Epithelial cell of proximal tubule (primary cell): Measurements from ENCODE around the gene MAFF. TPM values are rescaled to one million over a fixed set of nuclear protein-coding genes. Genes with fewer than 3 reads are reported as not detected.
A peak's percentile ranks its signal among the peaks of the same experiment; 100 is the strongest.

Experiments used
- DNase-seq: peaks from one replicate; pipeline ENCODE4 v3.0.0-alpha.2; 2011; ENCODE audit warnings: low read depth
- H3K4me3 ChIP-seq: 2 replicates; pipeline ENCODE4 v1.5.1; 2011; ENCODE audit warnings: low read depth, mild to moderate bottlenecking, low read length
- total RNA-seq: library from RNA; depleted of rRNA; stranded (reverse); fragments of >200 nt; gene quantifications from 2 replicates; pipeline ENCODE4 v1.2.3, GENCODE V29; 2015
- TF ChIP-seq, protein P1 (sequence below): conservative IDR thresholded peaks from 2 replicates; pipeline ENCODE4 v1.5.1; 2012; ENCODE audit warnings: low read depth, mild to moderate bottlenecking, low read length

MAFF gene
- total RNA-seq, 1 donor from 2014 or later: 42.1 TPM

GRCh38 chr22:38226853-38227649, 25.3 kb downstream of the MAFF start:
- TF ChIP-seq, protein P1, sequence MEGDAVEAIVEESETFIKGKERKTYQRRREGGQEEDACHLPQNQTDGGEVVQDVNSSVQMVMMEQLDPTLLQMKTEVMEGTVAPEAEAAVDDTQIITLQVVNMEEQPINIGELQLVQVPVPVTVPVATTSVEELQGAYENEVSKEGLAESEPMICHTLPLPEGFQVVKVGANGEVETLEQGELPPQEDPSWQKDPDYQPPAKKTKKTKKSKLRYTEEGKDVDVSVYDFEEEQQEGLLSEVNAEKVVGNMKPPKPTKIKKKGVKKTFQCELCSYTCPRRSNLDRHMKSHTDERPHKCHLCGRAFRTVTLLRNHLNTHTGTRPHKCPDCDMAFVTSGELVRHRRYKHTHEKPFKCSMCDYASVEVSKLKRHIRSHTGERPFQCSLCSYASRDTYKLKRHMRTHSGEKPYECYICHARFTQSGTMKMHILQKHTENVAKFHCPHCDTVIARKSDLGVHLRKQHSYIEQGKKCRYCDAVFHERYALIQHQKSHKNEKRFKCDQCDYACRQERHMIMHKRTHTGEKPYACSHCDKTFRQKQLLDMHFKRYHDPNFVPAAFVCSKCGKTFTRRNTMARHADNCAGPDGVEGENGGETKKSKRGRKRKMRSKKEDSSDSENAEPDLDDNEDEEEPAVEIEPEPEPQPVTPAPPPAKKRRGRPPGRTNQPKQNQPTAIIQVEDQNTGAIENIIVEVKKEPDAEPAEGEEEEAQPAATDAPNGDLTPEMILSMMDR: no peak
- no peak overlapping the region for H3K4me3 ChIP-seq
- no peak for DNase-seq

GRCh38 chr22:38228326-38228872, 26.6 kb downstream of the MAFF start:
- H3K4me3 ChIP-seq: no peak overlapping the region
- TF ChIP-seq, protein P1: no peak
- no peak for DNase-seq

DNA sequence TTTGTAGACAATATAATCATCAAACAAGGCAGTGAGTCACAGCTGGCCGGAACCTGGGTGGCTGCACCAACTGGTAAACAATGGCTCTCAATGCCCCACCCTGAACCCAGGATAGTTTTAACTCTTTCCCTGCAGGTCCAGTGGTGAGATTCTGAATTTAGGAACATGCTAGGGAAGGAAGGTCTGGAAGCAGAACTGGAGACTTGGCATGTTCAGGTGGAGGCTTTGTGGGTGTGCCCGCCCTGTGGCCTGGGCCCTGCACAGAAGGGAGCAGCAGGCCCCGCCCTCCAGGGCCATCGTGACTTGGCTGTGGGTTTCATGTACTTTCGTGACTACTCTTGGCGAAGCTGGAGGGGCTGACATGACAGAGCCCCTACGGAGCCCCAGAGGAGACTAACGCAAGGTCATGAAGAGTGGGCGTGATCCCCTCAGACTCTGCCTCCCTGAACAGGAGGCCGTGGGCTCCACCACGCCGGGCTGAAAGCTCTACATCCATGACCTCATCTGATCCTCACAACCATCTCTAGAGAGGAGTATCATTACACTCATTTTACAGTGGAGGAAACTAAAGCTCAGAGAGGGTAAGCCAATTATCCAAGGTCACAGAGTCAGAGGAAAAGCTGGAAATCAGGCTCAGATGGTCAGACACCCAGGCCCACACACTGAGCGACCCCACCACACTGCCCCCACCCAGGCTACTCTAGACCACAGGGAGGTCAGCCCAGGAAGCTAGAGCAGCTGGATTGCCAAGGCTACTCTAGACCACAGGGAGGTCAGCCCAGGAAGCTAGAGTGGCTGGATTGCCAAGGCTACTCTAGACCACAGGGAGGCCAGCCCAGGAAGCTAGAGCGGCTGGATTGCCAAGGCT, 27.3 kb downstream of the MAFF start:
- DNase-seq: no peak

DNA sequence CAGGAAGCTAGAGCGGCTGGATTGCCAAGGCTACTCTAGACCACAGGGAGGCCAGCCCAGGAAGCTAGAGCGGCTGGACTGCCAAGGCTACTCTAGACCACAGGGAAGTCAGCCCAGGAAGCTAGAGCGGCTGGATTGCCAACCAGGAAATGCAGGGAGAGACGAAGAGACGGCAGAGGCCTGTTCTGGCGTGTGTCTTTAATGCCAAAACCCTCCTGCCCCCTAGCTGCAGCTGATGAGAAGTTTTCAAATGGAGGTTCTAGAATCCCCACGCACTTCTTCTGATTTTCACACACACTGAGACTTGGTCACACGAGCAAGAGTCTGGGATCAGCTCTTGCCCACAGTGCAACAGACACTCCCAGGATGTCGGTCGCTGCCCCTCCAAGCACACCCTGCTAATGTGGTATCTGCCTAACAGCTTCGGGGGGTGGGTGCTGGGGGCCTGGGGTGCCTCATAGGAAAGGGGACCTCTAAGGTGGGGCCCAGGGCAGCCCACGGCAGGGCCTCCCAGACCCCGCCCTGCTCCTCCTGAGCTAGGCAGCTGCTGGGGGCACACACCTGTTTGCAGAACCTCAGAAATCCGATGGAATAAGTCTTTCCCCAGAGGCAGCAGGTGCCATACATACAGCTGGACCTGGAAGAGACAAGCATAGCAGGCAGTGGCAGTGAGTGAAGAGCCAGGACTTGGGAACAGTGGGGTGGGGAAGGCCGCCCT, 28.5 kb downstream of the MAFF start:
- H3K4me3 ChIP-seq: no peak overlapping the region
- TF ChIP-seq, protein P1: peak; percentile 53
- DNase-seq: no peak

More for the DNA sequence above, 27.3 kb downstream of the MAFF start:
- H3K4me3 ChIP-seq: no peak overlapping the region
- TF ChIP-seq, protein P1: no peak

- TF ChIP-seq, protein P1: no peak
- no peak for DNase-seq
- H3K4me3 ChIP-seq: no peak overlapping the region
Observed at GRCh38 chr22:38230916-38231315, 29.1 kb downstream of the MAFF start.

- no peak for DNase-seq
- H3K4me3 ChIP-seq: no peak overlapping the region
- TF ChIP-seq, protein P1: no peak
Observed at GRCh38 chr22:38232196-38232595, 30.4 kb downstream of the MAFF start.
